Mesodermal cell (in vitro differentiated cells): ENCODE results near the gene THSD7A.
"Not testable (repeated sequence)": the region's sequence is repeated elsewhere in the genome, so short reads cannot be mapped to it uniquely, and the experiment has no call there.

Experiments used
- H3K27ac ChIP-seq: 2 replicates; pipeline ENCODE4 v1.7.0; 2013; ENCODE audit warnings: mild to moderate bottlenecking, low read depth, low read length, moderate library complexity; ENCODE audit not compliant: severe bottlenecking
- H3K36me3 ChIP-seq: 2 replicates; pipeline ENCODE4 v1.7.1; 2013; ENCODE audit warnings: mild to moderate bottlenecking, low read length, moderate library complexity; ENCODE audit not compliant: control insufficient read depth, insufficient read depth
- H3K4me1 ChIP-seq: one replicate; pipeline ENCODE4 v1.7.1; 2013; ENCODE audit warnings: mild to moderate bottlenecking, low read length; ENCODE audit not compliant: insufficient read depth, control insufficient read depth, poor library complexity, severe bottlenecking
- H3K4me3 ChIP-seq: 2 replicates; pipeline ENCODE4 v1.7.0; 2013; ENCODE audit warnings: low read length, control low read depth, mild to moderate bottlenecking; ENCODE audit not compliant: insufficient read depth, poor library complexity, severe bottlenecking; ENCODE audit errors: extremely low read depth
- H3K9me3 ChIP-seq: 2 replicates; pipeline ENCODE4 v1.7.1; 2013; ENCODE audit warnings: mild to moderate bottlenecking, low read length, moderate library complexity; ENCODE audit not compliant: control insufficient read depth
- WGBS, 2 experiments: methylation state at CpG; one replicate each; pipeline ENCODE4 v1.1.5; 2013; ENCODE audit warnings: missing lambda C conversion rate in 2 of 2; ENCODE audit not compliant: insufficient coverage in 2 of 2; 5-methylcytosine and 5-hydroxymethylcytosine counted together

THSD7A gene

DNA sequence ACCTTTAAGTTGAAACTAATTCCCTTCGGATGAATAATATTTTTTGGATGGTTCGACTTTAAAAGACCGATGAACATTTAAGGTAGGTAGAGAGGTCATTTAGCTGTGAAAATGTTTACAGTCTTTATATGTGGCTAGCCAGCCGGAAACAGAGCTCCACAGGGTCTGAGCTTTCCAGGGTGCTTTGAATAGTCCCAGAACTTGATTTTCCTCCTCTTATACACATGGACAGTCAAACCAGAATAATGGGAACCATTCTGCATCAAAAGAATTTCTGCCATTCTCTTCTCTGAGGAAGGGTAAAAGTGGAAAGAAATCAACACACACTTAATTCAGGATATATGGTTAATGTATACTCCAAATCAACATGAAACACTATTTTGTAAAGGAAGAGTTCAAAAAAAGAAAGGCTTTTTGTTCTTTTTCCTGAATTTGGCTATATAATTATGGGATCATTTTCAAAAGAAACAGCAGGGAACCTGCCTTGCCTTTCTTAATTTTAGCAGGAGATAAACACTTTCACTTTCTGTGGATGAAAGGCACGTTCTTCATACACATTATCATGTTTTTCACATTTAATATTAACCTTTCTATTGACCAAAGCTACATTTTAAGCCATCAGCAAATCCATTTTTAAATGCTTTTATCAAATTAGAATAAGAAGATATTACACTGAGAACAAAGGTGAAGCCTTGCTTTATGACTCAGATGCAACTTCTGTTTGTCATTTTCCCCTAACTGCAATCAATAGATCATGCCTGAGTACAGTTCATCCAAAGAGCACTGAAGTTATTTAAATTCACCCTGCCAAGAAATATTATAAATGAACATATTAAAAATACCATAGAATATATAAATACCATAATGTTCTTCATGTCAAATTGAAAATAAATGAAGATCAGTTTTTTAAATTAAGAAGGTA is 307.3 kb downstream of the THSD7A start:
- H3K36me3 ChIP-seq, result no peaks in the 10 kb centered on the region
- no peaks in the 10 kb centered on the region for H3K9me3 ChIP-seq
- H3K4me3 ChIP-seq, result no peak overlapping the region
- no peaks in the 10 kb centered on the region for H3K4me1 ChIP-seq
- 94% methylated on average over 4 of the region's 5 CpGs; no CpG with 5 or more reads in 1 of the 2 experiments for WGBS, 2 experiments
- H3K27ac ChIP-seq, result no peak overlapping the region

DNA sequence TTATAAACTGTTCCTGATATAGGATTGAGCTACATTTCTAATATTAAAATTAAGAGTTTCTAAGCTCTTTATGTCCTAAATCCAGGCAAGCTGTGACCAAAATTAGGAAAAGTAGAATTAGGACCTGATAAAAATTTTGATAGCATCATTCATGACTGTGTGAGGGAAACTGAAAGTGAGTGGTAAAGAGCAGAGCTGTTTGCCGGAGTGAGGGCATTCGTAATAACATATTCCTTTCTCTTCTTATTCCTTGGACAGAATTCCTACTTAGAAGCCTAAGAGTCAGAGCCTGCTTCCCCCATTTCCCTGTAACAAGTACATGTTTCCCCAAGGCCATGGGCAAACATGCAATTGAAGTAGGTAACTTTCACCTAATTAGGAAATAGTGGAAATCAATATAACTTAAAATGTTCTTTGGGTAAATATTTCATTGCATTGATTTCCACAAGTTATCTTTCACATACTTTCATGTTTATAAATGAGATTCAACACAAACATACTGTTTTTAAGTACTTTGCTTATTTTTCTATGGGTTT is 310.0 kb downstream of the THSD7A start:
- H3K4me3 ChIP-seq, H3K9me3 ChIP-seq, H3K4me1 ChIP-seq, H3K36me3 ChIP-seq, H3K27ac ChIP-seq: not testable (repeated sequence)
- WGBS, 2 experiments, result no CpG with 5 or more reads among the region's 2 CpGs

DNA sequence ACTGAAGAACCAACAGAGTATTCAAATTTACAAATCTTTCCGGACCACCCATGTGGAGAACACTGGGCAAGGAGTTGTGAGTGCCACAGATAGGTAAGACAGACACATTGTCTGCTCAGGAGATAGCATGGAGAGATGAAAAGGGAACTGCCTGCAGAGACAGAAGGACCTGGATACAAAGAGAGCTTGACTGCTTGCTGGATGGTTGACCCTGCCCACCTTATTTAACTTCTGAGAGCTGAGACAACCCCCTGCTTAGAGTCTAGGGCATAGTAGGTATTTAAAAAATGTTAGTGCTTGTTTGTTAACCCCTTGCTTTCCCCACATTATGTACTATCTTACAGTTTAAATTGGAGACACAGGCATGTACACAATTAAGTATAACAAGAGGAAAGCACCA is 314.1 kb downstream of the THSD7A start:
- WGBS, 2 experiments, result no CpG with 5 or more reads among the region's 1 CpG
- Histone ChIP-seq H3K4me1 (peaks cover 5% of the 10 kb centered on the region), H3K27ac (no peak overlapping the region), H3K9me3 (no peaks in the 10 kb centered on the region), H3K4me3 (no peak overlapping the region), H3K36me3 (no peaks in the 10 kb centered on the region)

DNA sequence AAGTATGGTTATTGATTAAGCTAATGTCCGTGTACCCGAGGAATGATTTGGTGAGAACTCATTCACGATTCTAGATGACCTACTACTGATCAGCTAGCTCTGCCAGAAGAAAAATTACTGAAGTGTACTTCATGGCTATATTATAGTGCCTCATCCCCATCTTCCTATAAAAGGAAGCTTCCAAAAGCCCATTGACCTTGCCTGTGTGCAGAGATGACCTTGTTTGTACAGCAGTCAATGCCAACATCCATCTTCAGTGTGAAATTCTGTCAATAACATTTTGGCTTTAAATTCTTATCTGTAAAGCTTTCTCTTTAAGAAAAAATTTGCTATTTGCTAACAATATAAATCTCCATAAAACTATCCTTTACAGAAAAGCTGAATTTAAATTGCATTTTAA is 315.7 kb downstream of the THSD7A start:
- 89% methylated on average over 3 of the region's 3 CpGs; no CpG with 5 or more reads in 1 of the 2 experiments for WGBS, 2 experiments
- H3K4me3 ChIP-seq, result no peak overlapping the region
- H3K36me3 ChIP-seq, result no peaks in the 10 kb centered on the region
- H3K9me3 ChIP-seq, result no peaks in the 10 kb centered on the region
- H3K4me1 ChIP-seq, result peaks cover 5% of the 10 kb centered on the region
- no peak overlapping the region for H3K27ac ChIP-seq

DNA sequence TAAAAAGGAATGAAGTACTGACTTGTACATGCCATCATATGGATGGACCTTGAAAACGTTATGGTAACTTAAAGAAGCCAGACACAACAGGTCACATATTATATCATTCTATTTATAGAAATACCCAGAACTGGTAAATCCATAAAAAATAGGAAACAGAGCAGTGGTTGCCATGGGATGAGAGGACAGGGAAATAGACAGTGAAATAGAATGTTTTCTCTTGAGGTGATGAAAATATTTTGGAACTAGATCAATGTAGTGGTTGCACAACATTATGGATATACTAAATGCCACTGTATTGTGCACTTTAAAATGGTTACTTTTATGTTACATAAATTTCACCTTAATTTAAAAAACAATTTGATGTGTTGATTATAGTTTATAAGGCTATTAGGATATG is 318.5 kb downstream of the THSD7A start:
- H3K9me3 ChIP-seq, result no peaks in the 10 kb centered on the region
- no peak overlapping the region for H3K27ac ChIP-seq
- no CpG with 5 or more reads among the region's 1 CpG for WGBS, 2 experiments
- no peaks in the 10 kb centered on the region for H3K36me3 ChIP-seq
- H3K4me3 ChIP-seq, result no peak overlapping the region
- peaks cover 5% of the 10 kb centered on the region for H3K4me1 ChIP-seq

DNA sequence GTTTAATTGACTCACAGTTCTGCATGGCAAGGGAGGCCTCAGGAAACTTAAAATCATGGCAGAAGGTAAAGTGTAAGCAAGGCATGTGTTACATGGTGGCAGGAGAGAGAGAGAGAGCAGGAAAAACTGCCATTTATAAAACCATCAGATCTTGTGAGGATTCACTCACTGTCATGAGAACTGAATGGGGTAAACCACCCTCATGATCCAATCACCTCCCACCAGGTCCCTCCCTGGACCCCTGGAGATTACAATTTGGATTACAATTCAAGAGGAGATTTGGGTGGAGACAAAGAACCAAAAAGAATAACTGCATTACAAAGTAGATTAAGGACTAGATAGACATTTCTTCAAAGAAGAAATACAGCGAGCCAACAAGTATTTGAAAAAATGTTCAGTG is 324.1 kb downstream of the THSD7A start:
- Histone ChIP-seq H3K27ac (no peak overlapping the region), H3K9me3 (no peaks in the 10 kb centered on the region), H3K4me1 (no peaks in the 10 kb centered on the region), H3K36me3 (no peaks in the 10 kb centered on the region), H3K4me3 (no peak overlapping the region)
- no CpG with 5 or more reads among the region's 1 CpG for WGBS, 2 experiments

DNA sequence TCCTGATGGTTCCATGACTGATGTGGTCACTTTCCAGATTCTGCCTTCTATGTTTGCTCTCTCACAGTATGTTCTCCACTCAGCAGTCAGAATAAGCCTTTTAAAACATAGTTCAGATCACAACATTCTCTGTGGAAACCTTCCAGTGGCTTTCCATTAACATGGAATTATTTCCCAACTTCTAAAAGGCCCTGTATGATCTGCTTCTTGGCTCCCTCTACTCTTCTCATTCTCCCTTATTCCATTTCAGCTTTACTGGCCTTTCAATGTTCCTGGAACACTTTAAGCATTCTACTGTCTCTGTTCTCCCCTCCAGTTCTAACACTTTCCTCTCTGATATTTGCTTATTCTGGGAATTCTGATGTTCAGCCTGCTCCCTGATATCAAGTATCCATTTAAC is 325.6 kb downstream of the THSD7A start:
- H3K4me1 ChIP-seq, result no peaks in the 10 kb centered on the region
- no peaks in the 10 kb centered on the region for H3K36me3 ChIP-seq
- H3K4me3 ChIP-seq, result no peak overlapping the region
- no peak overlapping the region for H3K27ac ChIP-seq
- H3K9me3 ChIP-seq, result peaks cover 1% of the 10 kb centered on the region

DNA sequence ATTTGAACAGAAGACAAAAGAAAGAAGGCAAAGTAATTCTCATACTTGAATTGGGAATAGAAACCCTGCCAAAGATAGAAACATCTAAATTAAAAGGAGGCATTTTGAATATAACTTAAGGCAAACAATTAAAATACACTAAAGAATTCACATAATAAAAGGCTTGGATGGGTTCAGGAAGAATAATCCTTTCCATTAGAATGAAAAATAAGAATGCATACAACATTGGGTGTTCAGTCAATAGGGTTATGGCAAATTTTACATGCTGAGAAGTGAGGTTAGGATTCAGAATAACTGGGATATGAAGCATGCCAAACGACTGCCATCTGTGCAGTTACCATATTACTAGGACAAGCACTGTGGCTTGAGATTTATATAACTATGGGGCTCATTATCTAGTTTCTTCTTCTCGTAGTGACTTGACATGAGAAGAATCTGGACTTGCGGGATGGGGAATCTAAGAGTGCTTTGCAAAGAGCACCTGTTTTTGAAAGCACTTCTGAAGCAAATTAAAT is 326.5 kb downstream of the THSD7A start:
- H3K27ac ChIP-seq, result no peak overlapping the region
- H3K36me3 ChIP-seq, result no peaks in the 10 kb centered on the region
- H3K9me3 ChIP-seq, result peaks cover 7% of the 10 kb centered on the region
- no peak overlapping the region for H3K4me3 ChIP-seq
- no peaks in the 10 kb centered on the region for H3K4me1 ChIP-seq
- 100% methylated on average over 2 of the region's 3 CpGs; no CpG with 5 or more reads in 1 of the 2 experiments for WGBS, 2 experiments

DNA sequence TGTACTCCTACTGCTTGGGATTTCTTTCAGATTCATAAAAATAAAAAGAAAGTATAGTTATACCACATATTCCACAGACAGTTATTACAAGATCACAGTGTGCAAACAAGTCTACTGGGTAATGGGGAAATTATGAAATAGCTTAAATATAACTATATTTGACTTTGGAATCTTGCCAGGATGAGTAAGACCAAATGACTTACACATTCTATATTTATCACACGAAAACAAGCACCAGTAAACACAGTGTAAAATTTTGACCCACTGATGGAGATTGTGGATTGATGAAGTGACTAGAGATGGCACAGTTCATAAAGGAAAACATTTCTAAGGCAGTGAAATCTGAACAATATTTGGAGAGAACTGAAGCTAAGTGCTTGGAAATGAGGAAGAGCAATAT is 339.7 kb downstream of the THSD7A start:
- WGBS, 2 experiments, result no CpG with 5 or more reads among the region's 1 CpG
- Histone ChIP-seq H3K9me3 (no peaks in the 10 kb centered on the region), H3K4me1 (no peaks in the 10 kb centered on the region), H3K36me3 (no peaks in the 10 kb centered on the region), H3K4me3 (no peak overlapping the region), H3K27ac (no peak overlapping the region)

DNA sequence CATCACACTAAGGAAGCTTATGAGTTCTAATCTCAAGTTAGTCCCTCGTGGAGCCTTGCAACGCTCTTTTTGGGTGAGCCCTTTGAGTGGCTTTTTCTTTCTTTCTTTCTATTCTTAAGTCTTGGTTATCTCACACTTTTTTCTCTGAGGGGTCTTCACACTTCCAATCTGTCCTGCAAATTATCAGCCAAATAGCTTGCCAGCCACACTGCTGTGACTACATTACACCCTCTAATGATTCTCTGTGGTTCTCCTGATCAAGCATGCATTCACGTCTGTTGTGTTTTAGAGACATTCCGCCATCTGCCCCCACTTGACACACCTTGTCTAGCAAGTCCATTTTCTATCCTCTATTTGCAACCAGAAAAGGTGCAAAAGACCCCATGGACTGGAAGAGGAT is 340.2 kb downstream of the THSD7A start:
- Histone ChIP-seq H3K9me3 (no peaks in the 10 kb centered on the region), H3K27ac (no peak overlapping the region), H3K36me3 (no peaks in the 10 kb centered on the region), H3K4me3 (no peak overlapping the region), H3K4me1 (no peaks in the 10 kb centered on the region)
- 71 to 75% methylated on average over 2 to 4 of the region's 4 CpGs for WGBS, 2 experiments

DNA sequence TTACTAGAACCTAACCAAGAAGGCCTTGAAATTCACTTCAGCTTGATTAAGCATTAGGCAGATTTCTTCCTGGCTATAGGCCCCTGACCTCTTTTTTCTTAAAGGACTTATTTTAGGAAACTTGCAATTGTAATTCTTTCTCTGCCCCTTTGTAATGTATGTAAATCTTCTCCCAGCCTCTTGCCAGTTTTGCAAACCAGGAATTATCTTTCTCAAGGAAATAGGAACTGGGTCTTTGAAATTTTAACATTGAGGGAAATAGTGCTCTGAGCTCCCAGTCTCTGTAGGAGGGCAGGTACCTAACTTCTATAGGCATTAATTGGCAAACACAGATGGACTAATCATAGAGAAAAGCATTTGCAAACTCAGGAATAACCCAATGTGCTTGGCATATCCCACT is 342.7 kb downstream of the THSD7A start:
- Histone ChIP-seq H3K27ac (no peak overlapping the region), H3K9me3 (no peaks in the 10 kb centered on the region), H3K36me3 (no peaks in the 10 kb centered on the region), H3K4me1 (no peaks in the 10 kb centered on the region), H3K4me3 (no peak overlapping the region)
